ENCODE data around the gene INVS. TPM values are rescaled to one million over a fixed set of nuclear protein-coding genes. Genes with fewer than 3 reads are reported as not detected.
"Not testable (repeated sequence)": the region's sequence is repeated elsewhere in the genome, so short reads cannot be mapped to it uniquely, and the experiment has no call there.

The INVS gene, protein sequence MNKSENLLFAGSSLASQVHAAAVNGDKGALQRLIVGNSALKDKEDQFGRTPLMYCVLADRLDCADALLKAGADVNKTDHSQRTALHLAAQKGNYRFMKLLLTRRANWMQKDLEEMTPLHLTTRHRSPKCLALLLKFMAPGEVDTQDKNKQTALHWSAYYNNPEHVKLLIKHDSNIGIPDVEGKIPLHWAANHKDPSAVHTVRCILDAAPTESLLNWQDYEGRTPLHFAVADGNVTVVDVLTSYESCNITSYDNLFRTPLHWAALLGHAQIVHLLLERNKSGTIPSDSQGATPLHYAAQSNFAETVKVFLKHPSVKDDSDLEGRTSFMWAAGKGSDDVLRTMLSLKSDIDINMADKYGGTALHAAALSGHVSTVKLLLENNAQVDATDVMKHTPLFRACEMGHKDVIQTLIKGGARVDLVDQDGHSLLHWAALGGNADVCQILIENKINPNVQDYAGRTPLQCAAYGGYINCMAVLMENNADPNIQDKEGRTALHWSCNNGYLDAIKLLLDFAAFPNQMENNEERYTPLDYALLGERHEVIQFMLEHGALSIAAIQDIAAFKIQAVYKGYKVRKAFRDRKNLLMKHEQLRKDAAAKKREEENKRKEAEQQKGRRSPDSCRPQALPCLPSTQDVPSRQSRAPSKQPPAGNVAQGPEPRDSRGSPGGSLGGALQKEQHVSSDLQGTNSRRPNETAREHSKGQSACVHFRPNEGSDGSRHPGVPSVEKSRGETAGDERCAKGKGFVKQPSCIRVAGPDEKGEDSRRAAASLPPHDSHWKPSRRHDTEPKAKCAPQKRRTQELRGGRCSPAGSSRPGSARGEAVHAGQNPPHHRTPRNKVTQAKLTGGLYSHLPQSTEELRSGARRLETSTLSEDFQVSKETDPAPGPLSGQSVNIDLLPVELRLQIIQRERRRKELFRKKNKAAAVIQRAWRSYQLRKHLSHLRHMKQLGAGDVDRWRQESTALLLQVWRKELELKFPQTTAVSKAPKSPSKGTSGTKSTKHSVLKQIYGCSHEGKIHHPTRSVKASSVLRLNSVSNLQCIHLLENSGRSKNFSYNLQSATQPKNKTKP
- polyA plus RNA-seq (ENCODE audit: insufficient read length): 11.8 TPM

DNA sequence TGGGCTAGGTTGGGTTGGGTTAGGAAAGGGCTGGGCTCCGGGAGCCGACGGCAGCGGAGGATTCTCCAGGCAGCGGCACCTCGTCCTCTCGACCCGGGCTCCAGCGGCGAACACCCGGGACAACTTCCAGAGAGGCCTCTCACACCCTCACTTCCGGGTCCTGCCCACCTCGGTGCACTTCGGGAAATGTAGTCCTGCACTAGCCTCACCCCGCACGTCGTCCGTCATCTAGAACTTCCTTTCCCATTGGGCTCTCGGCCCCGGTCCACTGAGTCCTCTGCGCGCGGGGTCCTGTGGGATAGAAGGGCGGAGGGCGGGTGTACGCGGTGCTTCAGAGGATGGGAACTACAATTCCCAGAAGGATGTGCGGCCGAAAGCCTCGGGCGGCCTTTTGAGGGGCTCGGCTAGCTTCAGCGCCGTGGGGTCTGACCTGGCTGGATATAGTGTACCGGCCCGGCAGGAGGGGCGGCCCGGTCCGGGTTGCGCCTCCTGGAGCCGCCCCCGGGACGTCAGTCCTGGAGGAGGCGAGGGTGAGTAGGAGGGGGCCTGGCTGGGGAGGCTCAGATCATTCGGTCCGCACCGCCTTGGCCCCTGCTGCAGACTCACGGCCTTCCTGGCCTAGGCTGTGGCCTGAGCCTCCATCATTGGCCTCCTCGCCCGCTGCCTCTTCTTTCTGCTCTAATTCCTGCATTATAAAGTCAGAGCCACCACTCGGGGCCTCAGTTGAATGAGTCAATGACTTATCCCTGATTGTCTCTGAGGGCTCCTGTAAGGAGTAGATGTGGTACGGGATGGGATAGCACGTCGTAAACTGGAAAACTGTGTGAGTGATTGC is at the start of gene INVS, which contains the start of gene ERP44:
INVS (plus strand) TSS at position 357 of the 835 bp plus-strand sequence. CDS start 5,279 bp downstream, outside the sequence.
ERP44 (minus strand) TSS at position 114 of the 835 bp plus-strand sequence. CDS start 160 bp downstream, outside the sequence.
- peak; percentile 97 for DNase-seq (ENCODE audit: low read depth)

DNA sequence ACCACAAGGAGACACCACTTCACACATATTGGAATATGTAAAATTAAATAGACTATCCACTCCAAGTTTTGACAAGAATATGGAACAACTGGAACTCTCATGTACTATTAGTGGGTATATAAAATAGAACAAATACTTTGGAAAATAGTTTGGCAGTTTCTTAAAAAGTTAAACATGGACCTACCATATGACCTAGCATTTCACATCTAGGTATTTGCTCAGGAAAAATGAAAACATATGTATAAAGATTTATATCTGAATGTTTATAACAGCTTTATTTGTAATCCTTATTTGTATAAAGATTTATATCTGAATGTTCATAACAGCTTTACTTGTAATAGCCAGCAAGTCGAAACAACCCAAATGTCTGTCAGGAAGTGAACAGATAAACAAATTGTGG is 49.5 kb upstream of the INVS start:
- no peak for DNase-seq (ENCODE audit: low read depth)

DNA sequence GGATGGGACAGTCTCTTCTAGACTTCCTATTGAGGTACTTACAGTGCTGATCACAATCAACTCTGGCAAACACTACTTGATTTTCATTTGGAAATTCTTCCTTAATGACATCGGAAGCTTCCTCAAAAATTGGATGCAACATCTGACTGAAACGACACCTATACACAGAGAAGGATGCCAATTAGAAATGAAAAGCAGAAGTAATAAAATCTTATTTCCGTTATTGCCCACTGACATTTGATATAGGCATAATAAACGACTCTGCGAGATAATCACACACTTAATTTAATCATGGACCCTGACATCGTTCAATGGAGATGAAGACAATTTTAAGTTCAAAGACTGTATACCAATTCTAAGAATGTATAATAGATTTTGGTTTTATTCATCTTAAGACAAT is 46.7 kb upstream of the INVS start:
- DNase-seq (ENCODE audit: low read depth): no peak

GRCh38 chr9:100056561-100056960 is 42.5 kb upstream of the INVS start:
- no peak for DNase-seq (ENCODE audit: low read depth)

- DNase-seq (ENCODE audit: low read depth): no peak
Observed at GRCh38 chr9:100057624-100058023, 41.4 kb upstream of the INVS start.

- no peak for DNase-seq (ENCODE audit: low read depth)
Observed at GRCh38 chr9:100058699-100059579, 40.1 kb upstream of the INVS start.

- not testable (repeated sequence) for DNase-seq (ENCODE audit: low read depth)
Observed at GRCh38 chr9:100062683-100063082, 36.4 kb upstream of the INVS start.

DNA sequence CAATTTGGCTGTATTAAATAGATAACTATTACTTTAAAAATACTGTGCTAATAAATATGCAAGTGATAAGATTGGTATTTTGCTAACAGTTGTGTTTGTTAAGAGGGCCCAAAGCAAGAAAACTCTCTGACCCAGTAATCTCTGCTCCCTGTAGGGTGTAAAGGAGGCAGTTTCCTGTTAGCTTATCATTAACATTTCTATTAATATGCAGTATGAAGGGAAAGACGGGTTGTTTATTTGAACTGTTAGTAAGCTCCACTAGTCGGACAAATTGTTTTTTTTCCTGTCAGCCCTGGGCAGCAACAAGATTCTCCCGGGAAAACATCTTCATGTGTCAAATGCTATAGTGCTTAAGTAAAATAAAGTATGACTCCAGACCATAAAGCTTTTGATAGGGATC is 35.9 kb upstream of the INVS start:
- no peak for DNase-seq (ENCODE audit: low read depth)

DNA sequence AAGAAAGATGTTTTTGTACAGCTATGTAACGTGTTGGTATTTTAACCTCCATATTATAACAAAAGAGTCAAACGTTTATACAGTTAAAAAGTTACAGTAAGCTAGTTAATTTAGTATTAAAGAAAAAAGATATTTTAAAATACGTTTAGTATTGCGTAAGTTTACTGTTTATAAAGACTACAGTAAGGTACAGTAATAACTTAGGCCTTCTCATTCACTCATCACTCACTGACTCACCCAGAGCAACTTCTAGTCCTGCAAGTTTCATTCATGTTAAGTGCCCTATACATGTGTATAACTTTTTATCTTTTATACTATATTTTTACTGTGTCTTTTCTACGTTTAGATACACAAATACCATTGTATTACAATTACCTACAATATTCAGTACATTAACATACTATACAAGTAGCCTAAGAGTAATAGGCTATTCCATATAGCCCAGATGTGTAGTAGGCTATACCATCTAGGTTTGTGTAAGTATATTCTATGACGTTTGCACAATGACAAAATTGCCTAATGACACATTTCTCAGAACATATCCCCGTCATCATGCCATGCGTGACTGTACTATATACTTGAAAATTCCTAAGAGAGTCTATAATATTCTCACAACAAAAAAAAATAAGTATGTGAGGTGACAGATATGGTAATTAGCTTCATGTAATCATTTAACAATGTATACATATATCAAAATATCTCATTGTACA is 34.0 kb upstream of the INVS start:
- DNase-seq (ENCODE audit: low read depth): no peak

DNA sequence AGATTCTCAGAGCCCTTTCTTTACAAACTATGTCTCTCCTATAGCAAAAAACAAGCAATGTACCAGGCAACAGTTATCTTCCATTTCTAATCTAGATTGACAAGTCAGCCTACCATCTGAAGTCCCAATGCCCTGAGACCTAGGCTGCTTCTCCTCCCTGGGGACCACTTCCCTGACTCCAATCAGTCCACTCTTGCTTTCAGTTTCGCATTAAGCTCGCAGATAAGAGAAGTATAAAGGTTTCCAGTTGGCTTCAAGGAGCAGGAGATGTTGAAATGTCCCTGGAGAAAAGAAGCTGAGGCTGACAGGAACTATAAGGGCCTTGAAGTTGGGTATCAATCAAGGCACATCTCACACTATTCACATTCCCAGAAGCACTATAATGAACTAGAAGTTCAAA is 32.5 kb upstream of the INVS start:
- no peak for DNase-seq (ENCODE audit: low read depth)

DNA sequence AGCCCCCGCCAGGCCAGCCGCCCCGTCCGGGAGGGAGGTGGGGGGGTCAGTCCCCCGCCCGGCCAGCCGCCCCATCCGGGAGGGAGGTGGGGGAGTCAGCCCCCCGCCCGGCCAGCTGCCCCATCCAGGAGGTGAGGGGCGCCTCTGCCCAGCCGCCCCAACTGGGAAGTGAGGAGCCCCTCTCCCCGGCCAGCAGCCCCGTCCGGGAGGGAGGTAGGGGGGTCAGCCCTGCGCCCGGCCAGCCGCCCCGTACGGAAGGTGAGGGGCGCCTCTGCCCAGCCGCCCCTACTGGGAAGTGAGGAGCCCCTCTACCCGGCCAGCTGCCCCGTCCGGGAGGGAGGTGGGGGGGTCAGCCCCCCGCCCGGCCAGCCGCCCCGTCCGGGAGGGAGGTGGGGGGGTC is 31.1 kb upstream of the INVS start:
- DNase-seq (ENCODE audit: low read depth): not testable (repeated sequence)

GRCh38 chr9:100069068-100069467 is 30.0 kb upstream of the INVS start:
- DNase-seq (ENCODE audit: low read depth): not testable (repeated sequence)

GRCh38 chr9:100070104-100071041 is 28.7 kb upstream of the INVS start:
- no peak for DNase-seq (ENCODE audit: low read depth)

- peak; percentile 31 for DNase-seq (ENCODE audit: low read depth)
Observed at GRCh38 chr9:100071271-100071670, 27.8 kb upstream of the INVS start.

- DNase-seq (ENCODE audit: low read depth): no peak
Observed at GRCh38 chr9:100072805-100073204, 26.2 kb upstream of the INVS start.

DNA sequence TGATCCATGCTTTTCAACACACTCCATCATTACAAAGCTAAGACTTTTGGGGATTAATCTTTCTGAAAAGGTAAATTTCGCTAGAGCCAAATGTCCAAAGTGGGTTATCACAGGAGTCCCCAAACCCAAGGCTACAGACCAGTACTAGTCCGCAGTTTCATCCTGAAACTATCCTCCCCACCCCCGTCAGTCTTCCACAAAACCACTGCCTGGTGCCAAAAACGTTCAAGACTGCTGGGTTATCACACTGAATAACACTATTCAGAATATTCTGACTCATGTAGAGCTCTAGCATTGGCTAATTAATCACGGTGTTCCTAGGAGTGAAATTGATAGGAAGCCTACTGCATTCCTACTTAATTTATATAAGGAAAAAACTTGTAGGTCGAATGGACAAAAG is 24.9 kb upstream of the INVS start:
- DNase-seq (ENCODE audit: low read depth): no peak

DNA sequence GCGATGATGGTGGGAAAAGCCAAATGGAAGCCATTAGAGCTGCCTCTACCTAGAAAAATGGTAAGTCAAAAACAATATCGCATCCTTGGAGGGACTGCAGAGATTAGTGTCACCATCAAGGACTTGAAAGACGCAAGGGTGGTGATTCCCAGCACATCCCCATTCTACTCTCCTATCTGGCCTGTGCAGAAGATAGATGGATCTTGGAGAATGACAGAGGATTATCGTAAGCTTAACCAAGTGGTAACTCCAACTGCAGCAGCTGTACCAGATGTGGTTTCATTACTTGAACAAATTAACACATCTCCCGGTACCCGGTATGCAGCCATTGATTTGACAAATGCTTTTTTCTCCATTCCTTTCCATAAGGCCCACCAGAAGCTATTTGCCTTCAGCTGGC is 24.1 kb upstream of the INVS start:
- DNase-seq (ENCODE audit: low read depth): no peak

- DNase-seq (ENCODE audit: low read depth): not testable (repeated sequence)
Observed at GRCh38 chr9:100076256-100076655, 22.8 kb upstream of the INVS start.
